Measurements from ENCODE around the gene IFNAR1.

- TF ChIP-seq OSR1 (CRISPR knock-in tag; IDR thresholded peaks at IDR 0.05) (no peak), ZNF70 (CRISPR knock-in tag; IDR thresholded peaks at IDR 0.05) (no peak), ZNF565 (CRISPR knock-in tag; conservative IDR thresholded peaks at IDR 0.05; ENCODE audit: low read depth) (no peak)
These were observed 47.8 kb downstream of the IFNAR1 start for GRCh38 chr21:33372582-33372981.

All from SK-N-SH treated with all-trans-retinoic acid at 6 μM for 48 hours (cell line).